Immature natural killer cell (primary cell): Measurements from ENCODE around the gene LZTS2. TPM values are rescaled to one million over a fixed set of nuclear protein-coding genes. Genes with fewer than 3 reads are reported as not detected.

Source experiments
- DNase-seq, 3 donors: peaks; one replicate each; pipeline ENCODE4 v3.0.0; 2022; ENCODE audit warnings: mixed read lengths in 1 of 3
- H3K27ac Mint-ChIP-seq, 6 donors: one replicate each; pipeline ENCODE4 v1.8.0; 2020; ENCODE audit warnings: mixed read lengths in 6 of 6, mild to moderate bottlenecking in 5 of 6, inconsistent platforms in 4 of 6, moderate library complexity in 3 of 6
- H3K27me3 Mint-ChIP-seq, 3 donors: one replicate each; pipeline ENCODE4 v1.8.0; 2020 to 2021; ENCODE audit warnings: low read depth in 3 of 3, mild to moderate bottlenecking in 3 of 3, mixed read lengths in 3 of 3, moderate library complexity in 3 of 3, inconsistent platforms in 1 of 3
- H3K36me3 Mint-ChIP-seq, 3 donors: one replicate each; pipeline ENCODE4 v1.8.0; 2020; ENCODE audit warnings: mixed read lengths in 3 of 3, inconsistent platforms in 2 of 3, mild to moderate bottlenecking in 2 of 3
- H3K4me1 Mint-ChIP-seq, 2 donors: one replicate each; pipeline ENCODE4 v1.8.0; 2020; ENCODE audit warnings: inconsistent platforms in 2 of 2, mild to moderate bottlenecking in 2 of 2, mixed read lengths in 2 of 2, moderate library complexity in 1 of 2
- H3K4me3 Mint-ChIP-seq, 5 donors: one replicate each; pipeline ENCODE4 v1.8.0; 2020; ENCODE audit warnings: mild to moderate bottlenecking in 5 of 5, mixed read lengths in 5 of 5, inconsistent platforms in 3 of 5, moderate library complexity in 3 of 5
- H3K9me3 Mint-ChIP-seq, 6 donors: one replicate each; pipeline ENCODE4 v1.8.0; 2020; ENCODE audit warnings: mild to moderate bottlenecking in 6 of 6, mixed read lengths in 6 of 6, inconsistent platforms in 4 of 6, moderate library complexity in 3 of 6
- polyA plus RNA-seq, 3 donors: library from polyadenylated mRNA; unstranded; fragments of 300-500 nt; fragmentation: Illumina TruSeq; gene quantifications; one replicate each; pipeline ENCODE4 v1.2.3, GENCODE V29; 2021

Gene LZTS2
- polyA plus RNA-seq, 3 donors from 2014 or later, result 5.8 to 13.1 (median 7.1) TPM

- Mint-ChIP-seq H3K4me3 (no peak overlapping the region), H3K9me3 (peaks cover 0 to 1% (median 0%) of the 10 kb centered on the region in 6 donors), H3K4me1 (peaks cover 11 to 12% of the 10 kb centered on the region in 2 donors), H3K27me3 (peaks cover 17 to 23% (median 19%) of the 10 kb centered on the region in 3 donors), H3K27ac (no peak overlapping the region), H3K36me3 (no peaks in the 10 kb centered on the region)
- DNase-seq, result no peak
These were observed 17.2 kb downstream of the LZTS2 start for GRCh38 chr10:101016814-101017213.

- Mint-ChIP-seq H3K36me3 (no peaks in the 10 kb centered on the region), H3K9me3 (peaks cover 0 to 1% (median 0%) of the 10 kb centered on the region in 6 donors), H3K4me3 (no peak overlapping the region), H3K4me1 (peaks cover 6 to 8% of the 10 kb centered on the region in 2 donors), H3K27me3 (peaks cover 17 to 25% (median 19%) of the 10 kb centered on the region in 3 donors), H3K27ac (no peak overlapping the region)
- no peak for DNase-seq
These were observed 18.6 kb downstream of the LZTS2 start for GRCh38 chr10:101018118-101018599.

- DNase-seq, result peak; percentile 51 to 54 (median 52)
- Mint-ChIP-seq H3K27me3 (peaks cover 17 to 22% (median 19%) of the 10 kb centered on the region in 3 donors), H3K9me3 (peaks cover 0 to 1% (median 0%) of the 10 kb centered on the region in 6 donors), H3K4me3 (no peak overlapping the region), H3K36me3 (no peaks in the 10 kb centered on the region), H3K4me1 (peaks cover 6% of the 10 kb centered on the region in 2 donors), H3K27ac (no peak overlapping the region)
These were observed 19.2 kb downstream of the LZTS2 start for GRCh38 chr10:101018600-101019439.

GRCh38 chr10:101019440-101019703, 19.8 kb downstream of the LZTS2 start:
- H3K9me3 Mint-ChIP-seq, result peaks cover 0 to 1% (median 0%) of the 10 kb centered on the region in 6 donors
- H3K27ac Mint-ChIP-seq, result no peak overlapping the region
- H3K36me3 Mint-ChIP-seq, result no peaks in the 10 kb centered on the region
- no peak overlapping the region for H3K4me3 Mint-ChIP-seq
- peaks cover 17 to 20% (median 19%) of the 10 kb centered on the region in 3 donors for H3K27me3 Mint-ChIP-seq
- peaks cover 1 to 4% of the 10 kb centered on the region in 2 donors for H3K4me1 Mint-ChIP-seq
- DNase-seq, result no peak

GRCh38 chr10:101020427-101021075, 20.9 kb downstream of the LZTS2 start:
- Mint-ChIP-seq H3K36me3 (no peaks in the 10 kb centered on the region), H3K27me3 (peaks cover 16 to 20% (median 17%) of the 10 kb centered on the region in 3 donors), H3K4me1 (no peaks in the 10 kb centered on the region), H3K27ac (no peak overlapping the region), H3K9me3 (peaks cover 0 to 1% (median 0%) of the 10 kb centered on the region in 6 donors), H3K4me3 (no peak overlapping the region)
- no peak for DNase-seq

- H3K9me3 Mint-ChIP-seq, result peaks cover 0 to 1% (median 0%) of the 10 kb centered on the region in 6 donors
- H3K27ac Mint-ChIP-seq, result no peak overlapping the region
- H3K4me1 Mint-ChIP-seq, result no peaks in the 10 kb centered on the region
- no peaks in the 10 kb centered on the region for H3K36me3 Mint-ChIP-seq
- H3K27me3 Mint-ChIP-seq, result peaks cover 16 to 18% (median 16%) of the 10 kb centered on the region in 3 donors
- no peak for DNase-seq
- no peak overlapping the region for H3K4me3 Mint-ChIP-seq
These were observed 21.6 kb downstream of the LZTS2 start for GRCh38 chr10:101021239-101021638.

- peaks cover 0 to 1% (median 0%) of the 10 kb centered on the region in 6 donors for H3K9me3 Mint-ChIP-seq
- H3K4me3 Mint-ChIP-seq, result no peak overlapping the region
- H3K36me3 Mint-ChIP-seq, result no peaks in the 10 kb centered on the region
- H3K4me1 Mint-ChIP-seq, result no peaks in the 10 kb centered on the region
- no peak overlapping the region for H3K27ac Mint-ChIP-seq
- DNase-seq, result no peak
- peaks cover 13 to 15% (median 13%) of the 10 kb centered on the region in 3 donors for H3K27me3 Mint-ChIP-seq
These were observed 22.2 kb downstream of the LZTS2 start for GRCh38 chr10:101021692-101022251.

- Mint-ChIP-seq H3K4me3 (no peak overlapping the region), H3K36me3 (no peaks in the 10 kb centered on the region), H3K9me3 (peaks cover 0 to 1% (median 0%) of the 10 kb centered on the region in 6 donors), H3K4me1 (no peaks in the 10 kb centered on the region), H3K27me3 (peaks cover 5 to 9% (median 8%) of the 10 kb centered on the region in 3 donors), H3K27ac (no peak overlapping the region)
- DNase-seq, result no peak
These were observed 23.5 kb downstream of the LZTS2 start for GRCh38 chr10:101022967-101023705.

GRCh38 chr10:101027106-101027720, 27.6 kb downstream of the LZTS2 start:
- no peaks in the 10 kb centered on the region for H3K9me3 Mint-ChIP-seq

GRCh38 chr10:101028446-101029337, 29.1 kb downstream of the LZTS2 start:
- Mint-ChIP-seq H3K27ac (no peak overlapping the region), H3K4me1 (peaks cover 22 to 26% of the 10 kb centered on the region in 2 donors), H3K4me3 (no peak overlapping the region), H3K9me3 (no peaks in the 10 kb centered on the region), H3K36me3 (no peaks in the 10 kb centered on the region), H3K27me3 (peaks cover 3 to 14% (median 4%) of the 10 kb centered on the region in 3 donors)
- DNase-seq, result no peak

More at GRCh38 chr10:101027106-101027720, 27.6 kb downstream of the LZTS2 start:
- peaks cover 9 to 11% of the 10 kb centered on the region in 2 donors for H3K4me1 Mint-ChIP-seq
- no peak for DNase-seq
- H3K36me3 Mint-ChIP-seq, result no peaks in the 10 kb centered on the region
- H3K4me3 Mint-ChIP-seq, result no peak overlapping the region
- H3K27me3 Mint-ChIP-seq, result peaks cover 3 to 9% (median 4%) of the 10 kb centered on the region in 3 donors
- no peak overlapping the region for H3K27ac Mint-ChIP-seq

GRCh38 chr10:101029520-101030295, 30.1 kb downstream of the LZTS2 start:
- no peaks in the 10 kb centered on the region for H3K9me3 Mint-ChIP-seq
- peak overlapping the region in 1 of 6 donors; percentile 11 for H3K27ac Mint-ChIP-seq
- H3K4me3 Mint-ChIP-seq, result peak overlapping the region in 1 of 5 donors; percentile 30
- H3K4me1 Mint-ChIP-seq, result peaks cover 22 to 28% of the 10 kb centered on the region in 2 donors
- no peaks in the 10 kb centered on the region for H3K36me3 Mint-ChIP-seq
- peaks cover 3 to 14% (median 4%) of the 10 kb centered on the region in 3 donors for H3K27me3 Mint-ChIP-seq
- no peak for DNase-seq
